Liver (tissue), 9 donors: ENCODE data around the gene IL1RAP. TPM values are rescaled to one million over a fixed set of nuclear protein-coding genes. Genes with fewer than 3 reads are reported as not detected.

Experiments used
- DNase-seq: peaks from one replicate; pipeline ENCODE4 v3.0.0-alpha.2; 2017; ENCODE audit warnings: low spot score
- H3K27ac ChIP-seq, 2 donors: one replicate each; pipeline ENCODE4 v1.7.0; 2013; ENCODE audit warnings: inconsistent platforms in 2 of 2, low read length in 2 of 2, control low read depth in 1 of 2, low read depth in 1 of 2, mild to moderate bottlenecking in 1 of 2
- H3K27me3 ChIP-seq, 4 donors: one replicate each; pipeline versions ENCODE4 v1.6.1 to v1.7.0; 2013; ENCODE audit warnings: low read length in 3 of 4, inconsistent platforms in 1 of 4, mild to moderate bottlenecking in 1 of 4, moderate library complexity in 1 of 4; ENCODE audit not compliant: control insufficient read depth in 4 of 4, insufficient read depth in 4 of 4
- H3K36me3 ChIP-seq, 4 donors: one replicate each; pipeline versions ENCODE4 v1.6.1 to v1.7.0; 2013; ENCODE audit warnings: low read length in 3 of 4, mild to moderate bottlenecking in 3 of 4, low read depth in 1 of 4, moderate library complexity in 1 of 4; ENCODE audit not compliant: control insufficient read depth in 4 of 4, insufficient read depth in 3 of 4
- H3K4me1 ChIP-seq, 4 donors: one replicate each; pipeline versions ENCODE4 v1.6.1 to v1.7.0; 2013; ENCODE audit warnings: low read length in 3 of 4, mild to moderate bottlenecking in 3 of 4, moderate library complexity in 1 of 4; ENCODE audit not compliant: control insufficient read depth in 4 of 4, insufficient read depth in 4 of 4
- H3K4me3 ChIP-seq, 3 donors: one replicate each; pipeline versions ENCODE4 v1.6.1 to v1.7.0; 2013; ENCODE audit warnings: low read length in 3 of 3, control low read depth in 1 of 3, low read depth in 1 of 3, mild to moderate bottlenecking in 1 of 3
- H3K9ac ChIP-seq, 2 donors: one replicate each; pipeline ENCODE4 v1.7.0; 2013; ENCODE audit warnings: low read length in 2 of 2, mild to moderate bottlenecking in 2 of 2, moderate library complexity in 2 of 2, control low read depth in 1 of 2, low read depth in 1 of 2
- H3K9me3 ChIP-seq, 4 donors: one replicate each; pipeline versions ENCODE4 v1.6.1 to v1.7.0; 2013; ENCODE audit warnings: low read length in 3 of 4; ENCODE audit not compliant: control insufficient read depth in 4 of 4
- FOXA1 ChIP-seq: IDR thresholded peaks from 2 replicates; pipeline ENCODE4 v1.6.1; 2016; ENCODE audit warnings: antibody characterized with exemption
- FOXA2 ChIP-seq: IDR thresholded peaks from 2 replicates; pipeline ENCODE4 v1.6.1; 2016; ENCODE audit warnings: antibody characterized with exemption
- HNF4A ChIP-seq, 2 donors: conservative IDR thresholded peaks; 2 replicates each; pipeline ENCODE4 v1.6.1; 2016; ENCODE audit warnings: antibody characterized with exemption in 2 of 2, mild to moderate bottlenecking in 2 of 2
- YY1 ChIP-seq: IDR thresholded peaks from 2 replicates; pipeline ENCODE4 v1.6.1; 2016; ENCODE audit warnings: antibody characterized with exemption, mild to moderate bottlenecking
- WGBS: extraction: QIAGEN DNeasy Blood & Tissue Kit; methylation state at CpG from one replicate; pipeline ENCODE4 v1.1.7; 2013; 5-methylcytosine and 5-hydroxymethylcytosine counted together
- polyA plus RNA-seq, 2 donors: library from polyadenylated mRNA; stranded (reverse) in 1 of 2; unstranded in 1 of 2; fragments of 200-250 nt in 1 of 2; fragments of >200 nt in 1 of 2; fragmentation: Nextera tagmentation in 1 of 2; extraction: Ambion mirVana in 1 of 2; gene quantifications; one replicate each; pipeline versions ENCODE4 v1.2.1 to v1.2.3, GENCODE V29; 2013 to 2015
- total RNA-seq, 2 donors: library from RNA; depleted of rRNA; stranded (reverse); fragments of >200 nt; gene quantifications; one replicate each; pipeline ENCODE4 v1.2.3, GENCODE V29; 2014
- TF ChIP-seq, protein P1 (sequence below): IDR thresholded peaks from 2 replicates; pipeline ENCODE4 v1.6.1; 2016; ENCODE audit warnings: antibody characterized with exemption, mild to moderate bottlenecking
- TF ChIP-seq, protein P2 (sequence below): IDR thresholded peaks from 2 replicates; pipeline ENCODE4 v1.6.1; 2016; ENCODE audit warnings: antibody characterized with exemption
- donor health status: healthy.
- donor health status: healthy.
- donor health status: healthy.
- donor health status: healthy.
- donor health status: healthy.

Gene IL1RAP
- total and polyA plus RNA-seq, 4 donors: 53.7 to 230 (median 71.6) TPM

GRCh38 chr3:190594171-190594570, 80.3 kb downstream of the IL1RAP start (continued):
- TF ChIP-seq, protein P1, sequence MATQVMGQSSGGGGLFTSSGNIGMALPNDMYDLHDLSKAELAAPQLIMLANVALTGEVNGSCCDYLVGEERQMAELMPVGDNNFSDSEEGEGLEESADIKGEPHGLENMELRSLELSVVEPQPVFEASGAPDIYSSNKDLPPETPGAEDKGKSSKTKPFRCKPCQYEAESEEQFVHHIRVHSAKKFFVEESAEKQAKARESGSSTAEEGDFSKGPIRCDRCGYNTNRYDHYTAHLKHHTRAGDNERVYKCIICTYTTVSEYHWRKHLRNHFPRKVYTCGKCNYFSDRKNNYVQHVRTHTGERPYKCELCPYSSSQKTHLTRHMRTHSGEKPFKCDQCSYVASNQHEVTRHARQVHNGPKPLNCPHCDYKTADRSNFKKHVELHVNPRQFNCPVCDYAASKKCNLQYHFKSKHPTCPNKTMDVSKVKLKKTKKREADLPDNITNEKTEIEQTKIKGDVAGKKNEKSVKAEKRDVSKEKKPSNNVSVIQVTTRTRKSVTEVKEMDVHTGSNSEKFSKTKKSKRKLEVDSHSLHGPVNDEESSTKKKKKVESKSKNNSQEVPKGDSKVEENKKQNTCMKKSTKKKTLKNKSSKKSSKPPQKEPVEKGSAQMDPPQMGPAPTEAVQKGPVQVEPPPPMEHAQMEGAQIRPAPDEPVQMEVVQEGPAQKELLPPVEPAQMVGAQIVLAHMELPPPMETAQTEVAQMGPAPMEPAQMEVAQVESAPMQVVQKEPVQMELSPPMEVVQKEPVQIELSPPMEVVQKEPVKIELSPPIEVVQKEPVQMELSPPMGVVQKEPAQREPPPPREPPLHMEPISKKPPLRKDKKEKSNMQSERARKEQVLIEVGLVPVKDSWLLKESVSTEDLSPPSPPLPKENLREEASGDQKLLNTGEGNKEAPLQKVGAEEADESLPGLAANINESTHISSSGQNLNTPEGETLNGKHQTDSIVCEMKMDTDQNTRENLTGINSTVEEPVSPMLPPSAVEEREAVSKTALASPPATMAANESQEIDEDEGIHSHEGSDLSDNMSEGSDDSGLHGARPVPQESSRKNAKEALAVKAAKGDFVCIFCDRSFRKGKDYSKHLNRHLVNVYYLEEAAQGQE: no peak
- TF ChIP-seq FOXA2 (no peak), FOXA1 (no peak)

DNA sequence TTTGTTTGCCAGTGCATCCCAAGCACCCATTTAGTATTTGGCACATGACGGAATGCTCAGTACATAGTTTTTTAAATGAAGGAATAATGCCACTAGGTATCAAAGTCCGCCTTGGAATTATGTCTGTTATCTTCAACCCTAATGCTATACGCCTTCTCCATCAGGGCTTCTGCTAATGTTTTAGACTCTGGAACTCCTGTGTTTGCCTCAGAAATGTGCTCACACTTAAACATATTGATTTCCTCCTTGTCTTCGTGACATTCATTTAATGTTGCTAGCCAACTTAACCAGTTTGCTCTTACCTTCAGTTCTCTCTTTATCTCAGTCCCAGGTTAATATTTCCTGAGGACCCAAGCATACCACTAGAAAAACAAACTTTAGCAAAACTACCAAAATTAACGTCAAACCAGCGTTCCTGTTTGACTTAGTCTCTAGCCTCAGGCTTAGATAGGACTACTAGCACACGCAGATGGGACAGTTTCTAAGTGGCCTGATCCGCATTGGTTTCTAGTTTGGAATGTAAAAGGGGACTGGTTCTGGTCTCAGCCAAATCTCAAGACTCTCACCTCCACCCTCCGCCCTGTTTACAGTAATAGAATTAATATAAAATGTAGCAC, 81.4 kb downstream of the IL1RAP start:
- DNase-seq: no peak
- H3K27ac ChIP-seq: peak overlapping the region; percentile 11 to 37
- H3K4me1 ChIP-seq: peaks cover 4 to 40% (median 15%) of the 10 kb centered on the region in 4 donors
- H3K9me3 ChIP-seq: no peaks in the 10 kb centered on the region
- 58% methylated on average over 9 of the region's 9 CpGs for WGBS
- no peaks in the 10 kb centered on the region for H3K27me3 ChIP-seq
- H3K4me3 ChIP-seq: no peak overlapping the region
- peaks cover 0 to 3% (median 0%) of the 10 kb centered on the region in 4 donors for H3K36me3 ChIP-seq
- TF ChIP-seq YY1: no peak
- peak; percentile 15 to 38 for TF ChIP-seq HNF4A (conservative IDR thresholded peaks at IDR 0.05)
- no peak overlapping the region for H3K9ac ChIP-seq

DNA sequence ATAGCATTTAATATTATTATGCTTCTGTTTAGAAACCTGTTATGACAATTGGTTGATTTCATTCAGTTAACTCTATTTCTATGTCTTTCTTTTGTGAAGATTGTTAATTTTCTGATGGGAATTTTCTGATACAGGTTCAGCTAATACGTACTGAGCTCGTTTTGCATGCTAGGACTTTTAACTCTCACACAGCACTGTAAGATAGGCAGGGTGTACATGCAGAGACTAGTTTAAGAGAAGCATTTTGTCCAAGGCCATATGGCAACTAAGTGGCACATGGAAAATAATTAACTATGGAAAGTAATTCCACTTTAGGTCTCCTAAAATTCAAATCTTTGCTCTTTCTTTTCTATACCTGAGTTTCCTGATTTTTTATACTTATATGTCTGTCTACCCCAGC, 81.9 kb downstream of the IL1RAP start:
- Histone ChIP-seq H3K4me3 (no peak overlapping the region), H3K27ac (peak overlapping the region in 1 of 2 donors; percentile 38), H3K9me3 (no peaks in the 10 kb centered on the region), H3K36me3 (peaks cover 0 to 7% (median 0%) of the 10 kb centered on the region in 4 donors), H3K9ac (no peak overlapping the region), H3K27me3 (no peaks in the 10 kb centered on the region), H3K4me1 (peaks cover 4 to 35% (median 12%) of the 10 kb centered on the region in 4 donors)
- 53% methylated on average over 2 of the region's 2 CpGs for WGBS
- DNase-seq: no peak
- no peak for TF ChIP-seq HNF4A (conservative IDR thresholded peaks at IDR 0.05)
- TF ChIP-seq, protein P1: no peak
- TF ChIP-seq YY1: no peak
- TF ChIP-seq, protein P2, sequence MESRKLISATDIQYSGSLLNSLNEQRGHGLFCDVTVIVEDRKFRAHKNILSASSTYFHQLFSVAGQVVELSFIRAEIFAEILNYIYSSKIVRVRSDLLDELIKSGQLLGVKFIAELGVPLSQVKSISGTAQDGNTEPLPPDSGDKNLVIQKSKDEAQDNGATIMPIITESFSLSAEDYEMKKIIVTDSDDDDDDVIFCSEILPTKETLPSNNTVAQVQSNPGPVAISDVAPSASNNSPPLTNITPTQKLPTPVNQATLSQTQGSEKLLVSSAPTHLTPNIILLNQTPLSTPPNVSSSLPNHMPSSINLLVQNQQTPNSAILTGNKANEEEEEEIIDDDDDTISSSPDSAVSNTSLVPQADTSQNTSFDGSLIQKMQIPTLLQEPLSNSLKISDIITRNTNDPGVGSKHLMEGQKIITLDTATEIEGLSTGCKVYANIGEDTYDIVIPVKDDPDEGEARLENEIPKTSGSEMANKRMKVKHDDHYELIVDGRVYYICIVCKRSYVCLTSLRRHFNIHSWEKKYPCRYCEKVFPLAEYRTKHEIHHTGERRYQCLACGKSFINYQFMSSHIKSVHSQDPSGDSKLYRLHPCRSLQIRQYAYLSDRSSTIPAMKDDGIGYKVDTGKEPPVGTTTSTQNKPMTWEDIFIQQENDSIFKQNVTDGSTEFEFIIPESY: no peak
- no peak for TF ChIP-seq FOXA1
